NCI-H345 treated with DMSO at 0.1 percent for 48 hours (cell line): ENCODE data around the gene MAP3K3.

Source experiments
- DNase-seq: peaks from one replicate; lab custom pipeline; 2025; ENCODE audit not compliant: unreplicated experiment; lab: John Stamatoyannopoulos, UW

Gene MAP3K3

GRCh38 chr17:63649813-63650212 lies 27.6 kb downstream of the MAP3K3 start:
- no peak for DNase-seq

- DNase-seq = no peak
These were observed 29.9 kb downstream of the MAP3K3 start for GRCh38 chr17:63652106-63652505.

GRCh38 chr17:63653050-63653449 lies 30.8 kb downstream of the MAP3K3 start:
- no peak for DNase-seq

GRCh38 chr17:63657786-63658185 lies 35.6 kb downstream of the MAP3K3 start:
- DNase-seq = no peak

GRCh38 chr17:63658366-63658765 lies 36.1 kb downstream of the MAP3K3 start:
- no peak for DNase-seq

GRCh38 chr17:63659850-63660249 lies 37.6 kb downstream of the MAP3K3 start:
- DNase-seq = no peak

GRCh38 chr17:63665527-63666214 lies 43.5 kb downstream of the MAP3K3 start:
- no peak for DNase-seq

GRCh38 chr17:63672856-63673255 lies 50.6 kb downstream of the MAP3K3 start:
- DNase-seq = no peak

GRCh38 chr17:63675231-63675606 lies 53.0 kb downstream of the MAP3K3 start:
- no peak for DNase-seq

GRCh38 chr17:63675607-63676546 lies 53.7 kb downstream of the MAP3K3 start:
- no peak for DNase-seq

GRCh38 chr17:63676584-63676983 lies 54.4 kb downstream of the MAP3K3 start:
- no peak for DNase-seq

GRCh38 chr17:63679214-63679613 lies 57.0 kb downstream of the MAP3K3 start:
- DNase-seq = no peak

GRCh38 chr17:63680700-63681099 lies 58.5 kb downstream of the MAP3K3 start:
- DNase-seq = no peak

GRCh38 chr17:63681530-63681929 lies 59.3 kb downstream of the MAP3K3 start:
- no peak for DNase-seq

GRCh38 chr17:63682441-63682840 lies 60.2 kb downstream of the MAP3K3 start:
- DNase-seq = no peak

GRCh38 chr17:63682981-63683380 lies 60.8 kb downstream of the MAP3K3 start:
- DNase-seq = no peak

GRCh38 chr17:63685041-63685440 lies 62.8 kb downstream of the MAP3K3 start:
- DNase-seq = no peak

GRCh38 chr17:63685578-63685977 lies 63.4 kb downstream of the MAP3K3 start:
- DNase-seq = no peak

- DNase-seq = no peak
These were observed 64.0 kb downstream of the MAP3K3 start for GRCh38 chr17:63686138-63686685.

GRCh38 chr17:63688396-63689020 lies 66.3 kb downstream of the MAP3K3 start:
- DNase-seq = no peak

- DNase-seq = no peak
These were observed 67.3 kb downstream of the MAP3K3 start for GRCh38 chr17:63689479-63689878.
